Measurements from ENCODE around the gene PRAMEF7.
"Not testable (repeated sequence)": the region's sequence is repeated elsewhere in the genome, so short reads cannot be mapped to it uniquely, and the experiment has no call there.

The PRAMEF7 gene

DNA sequence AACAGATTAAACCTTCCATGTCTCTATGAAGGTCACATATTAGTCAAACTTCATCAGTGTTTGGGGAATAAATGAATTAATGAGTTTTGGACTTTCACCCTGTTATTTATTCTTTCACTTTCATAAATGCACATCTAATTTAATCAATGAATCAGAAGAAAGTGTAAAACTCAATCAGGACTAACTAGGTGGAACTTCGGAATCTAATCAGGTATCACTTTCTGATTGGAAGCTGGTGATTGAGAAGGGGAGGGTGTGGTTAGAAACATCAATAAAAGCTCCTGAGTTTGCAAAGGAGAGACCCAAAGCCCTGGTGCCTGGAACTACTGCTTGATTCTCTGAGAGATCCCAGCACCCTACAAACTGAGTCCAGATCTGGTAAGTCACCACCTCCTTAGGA lies at the start of gene PRAMEF7:
PRAMEF7 (plus strand) TSS at position 301 of the 400 bp plus-strand sequence. CDS start 1,083 bp downstream, outside the sequence.
- not testable (repeated sequence) for DNase-seq (ENCODE audit: low read depth)

DNA sequence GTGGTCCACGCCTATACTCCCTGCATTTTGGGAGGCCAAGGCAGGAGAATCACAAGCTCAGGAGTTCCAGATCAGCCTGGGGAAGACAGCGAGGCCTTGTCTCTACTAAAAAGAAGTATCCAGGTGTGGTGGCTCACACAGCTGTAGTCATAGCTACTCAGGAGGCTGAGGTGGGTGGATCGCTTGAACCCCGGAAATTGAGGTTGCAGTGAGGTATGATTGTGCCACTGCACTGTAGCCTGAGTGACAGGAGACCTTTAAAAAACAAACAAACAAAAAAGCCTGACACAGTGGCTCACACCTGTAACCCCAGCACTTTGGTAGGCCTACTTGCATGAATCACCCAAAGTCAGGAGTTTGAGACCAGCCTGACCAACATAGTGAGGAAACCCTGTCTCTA lies 38.0 kb upstream of the PRAMEF7 start:
- DNase-seq (ENCODE audit: low read depth) = not testable (repeated sequence)

- DNase-seq (ENCODE audit: low read depth) = not testable (repeated sequence)
These were observed 30.3 kb upstream of the PRAMEF7 start, which contains the start of gene PRAMEF4 for GRCh38 chr1:12886101-12886500. Gene PRAMEF4, minus strand, starts transcription at chr1:12886201. Its CDS starts 2,807 bp downstream, at chr1:12883394.

DNA sequence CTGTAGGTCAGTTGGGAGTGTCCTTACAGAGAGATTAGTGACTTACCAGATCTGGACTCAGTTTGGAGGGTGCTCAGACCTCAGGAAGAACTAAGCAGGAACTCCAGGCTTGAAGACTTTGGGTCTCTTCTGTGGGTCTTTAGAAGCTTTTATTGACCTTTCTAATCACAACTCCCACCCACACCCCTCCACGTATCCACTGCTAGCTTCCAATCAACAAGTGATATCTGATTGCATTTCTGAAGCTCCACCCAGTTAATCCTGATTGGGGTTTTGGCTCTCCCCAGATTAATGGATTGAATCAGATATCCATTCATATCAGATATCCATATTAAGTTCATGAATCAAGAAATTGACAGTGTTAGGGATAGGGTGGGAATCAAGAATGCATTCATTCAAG lies 18.2 kb upstream of the PRAMEF7 start, which contains the start of gene PRAMEF10:
PRAMEF10 (minus strand) TSS at position 101 of the 400 bp plus-strand sequence. CDS start 2,423 bp downstream, outside the sequence.
- DNase-seq (ENCODE audit: low read depth) = not testable (repeated sequence)

DNA sequence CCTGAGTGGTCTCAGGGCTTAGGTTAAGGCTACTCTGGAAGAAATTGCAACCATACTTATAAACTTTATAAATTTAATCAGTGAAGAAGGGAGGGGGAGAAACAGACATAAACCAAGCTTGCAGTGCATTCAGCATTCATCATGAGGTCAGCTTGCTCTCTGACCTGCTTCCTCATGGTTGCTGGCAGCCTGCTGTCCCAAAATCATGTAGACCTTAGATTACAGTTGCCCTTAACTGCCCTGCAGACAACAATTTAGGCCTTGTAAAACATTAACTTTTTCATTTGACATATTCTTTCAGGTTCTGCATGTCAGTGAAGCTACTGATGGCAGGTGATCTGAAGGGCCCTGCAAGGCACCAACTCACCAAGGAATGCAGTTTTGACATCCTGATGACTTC lies 17.2 kb upstream of the PRAMEF7 start:
- not testable (repeated sequence) for DNase-seq (ENCODE audit: low read depth)

- not testable (repeated sequence) for DNase-seq (ENCODE audit: low read depth)
These were observed 12.4 kb upstream of the PRAMEF7 start for GRCh38 chr1:12903793-12904572.

GRCh38 chr1:12921749-12922148 lies 5.3 kb downstream of the PRAMEF7 start:
- not testable (repeated sequence) for DNase-seq (ENCODE audit: low read depth)

DNA sequence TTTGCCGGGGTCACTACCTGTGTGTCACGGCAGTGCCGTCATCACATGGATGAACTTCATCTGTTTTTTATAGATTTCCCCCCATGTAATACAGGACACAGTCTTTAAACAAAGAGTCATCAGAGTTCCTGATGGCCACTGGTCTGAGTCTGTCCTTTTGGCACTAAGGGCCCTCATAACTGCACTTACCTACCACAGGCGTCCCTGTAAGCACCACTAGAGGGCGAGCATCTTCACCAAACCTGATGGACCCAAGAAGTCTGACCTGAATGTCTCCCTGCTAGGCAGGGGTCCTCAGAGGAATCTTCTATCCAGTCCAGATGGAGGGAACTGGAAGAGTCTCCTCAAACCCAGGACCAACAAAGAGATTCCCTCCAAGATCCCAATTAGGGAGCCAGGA lies 8.0 kb downstream of the PRAMEF7 start:
- DNase-seq (ENCODE audit: low read depth) = not testable (repeated sequence)

DNA sequence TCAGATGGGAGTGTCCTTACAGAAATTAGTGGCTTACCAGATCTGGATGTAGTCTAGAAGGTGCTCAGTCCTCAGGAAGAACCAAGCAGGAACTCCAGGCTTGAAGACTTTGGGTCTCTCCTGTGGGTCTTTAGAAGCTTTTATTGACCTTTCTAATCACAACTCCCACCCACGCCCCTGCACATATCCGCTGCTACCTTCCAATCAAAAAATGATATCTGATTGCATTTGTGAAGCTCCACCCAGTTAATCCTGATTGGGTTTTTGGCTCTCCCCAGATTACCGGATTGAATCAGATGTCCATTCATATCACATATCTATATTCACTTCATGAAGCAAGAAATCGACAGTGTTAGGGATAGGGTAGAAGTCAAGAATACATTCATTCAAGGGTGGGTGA lies 31.1 kb downstream of the PRAMEF7 start, which contains the start of gene PRAMEF6:
PRAMEF6 (minus strand) TSS at position 101 of the 400 bp plus-strand sequence. CDS start 5,062 bp downstream, outside the sequence.
- DNase-seq (ENCODE audit: low read depth) = not testable (repeated sequence)
